T-helper 9 cell (primary cell): ENCODE data around the gene DNAJB5.
"Not testable (repeated sequence)": the region's sequence is repeated elsewhere in the genome, so short reads cannot be mapped to it uniquely, and the experiment has no call there.

Experiments
- DNase-seq: peaks from one replicate; pipeline ENCODE4 v3.0.0-alpha.2; 2020
- total RNA-seq, 2 donors: gene quantifications; one replicate each; lab custom pipeline; 2026; lab: John Stamatoyannopoulos, UW

DNAJB5 gene
- 2.7 to 2.9 reads per million in 2 donors for total RNA-seq

GRCh38 chr9:34989003-34989945, at the start of gene DNAJB5:
DNAJB5 (plus strand) TSS chr9:34989745; CDS start chr9:34990631, 886 bp downstream.
- DNase-seq, result peak; percentile 94

GRCh38 chr9:34939989-34940388, 49.6 kb upstream of the DNAJB5 start:
- DNase-seq, result not testable (repeated sequence)

- no peak for DNase-seq
These were observed 41.1 kb upstream of the DNAJB5 start for GRCh38 chr9:34948451-34948850.

- DNase-seq, result no peak
These were observed 35.3 kb upstream of the DNAJB5 start for GRCh38 chr9:34954225-34954624.

- not testable (repeated sequence) for DNase-seq
These were observed 33.5 kb upstream of the DNAJB5 start for GRCh38 chr9:34956066-34956465.

- no peak for DNase-seq
These were observed 32.9 kb upstream of the DNAJB5 start for GRCh38 chr9:34956648-34957047.

GRCh38 chr9:34957492-34958410, 31.8 kb upstream of the DNAJB5 start, which contains the start of gene PHF24:
PHF24 (plus strand) TSS chr9:34958285; CDS start chr9:34971299, 13,014 bp downstream.
- DNase-seq, result peak; percentile 5

GRCh38 chr9:34958411-34958982, 31.0 kb upstream of the DNAJB5 start:
- DNase-seq, result no peak

GRCh38 chr9:34959461-34959860, 30.1 kb upstream of the DNAJB5 start:
- no peak for DNase-seq

- DNase-seq, result no peak
These were observed 27.7 kb upstream of the DNAJB5 start for GRCh38 chr9:34961574-34962490.

- no peak for DNase-seq
These were observed 27.0 kb upstream of the DNAJB5 start for GRCh38 chr9:34962546-34962945.

GRCh38 chr9:34963552-34963951, 26.0 kb upstream of the DNAJB5 start:
- DNase-seq, result no peak

- DNase-seq, result no peak
These were observed 25.1 kb upstream of the DNAJB5 start for GRCh38 chr9:34964458-34964857.

- no peak for DNase-seq
These were observed 18.3 kb upstream of the DNAJB5 start for GRCh38 chr9:34971146-34971811.

GRCh38 chr9:34974664-34975063, 14.9 kb upstream of the DNAJB5 start:
- DNase-seq, result no peak

GRCh38 chr9:34976441-34976840, 13.1 kb upstream of the DNAJB5 start:
- DNase-seq, result no peak

- no peak for DNase-seq
These were observed 12.6 kb upstream of the DNAJB5 start for GRCh38 chr9:34976992-34977391.

- no peak for DNase-seq
These were observed 9.3 kb upstream of the DNAJB5 start for GRCh38 chr9:34980181-34980761.

- no peak for DNase-seq
These were observed 7.2 kb upstream of the DNAJB5 start for GRCh38 chr9:34982361-34982760.

- DNase-seq, result no peak
These were observed 6.3 kb upstream of the DNAJB5 start for GRCh38 chr9:34983209-34983608.

- no peak for DNase-seq
These were observed 5.5 kb upstream of the DNAJB5 start for GRCh38 chr9:34984049-34984448.
